HEK293 (cell line): ENCODE data around the gene ATP1A3.
"Not testable (repeated sequence)": the region's sequence is repeated elsewhere in the genome, so short reads cannot be mapped to it uniquely, and the experiment has no call there.

ENCODE experiments used
- ELK4 ChIP-seq: IDR thresholded peaks from 2 replicates; pipeline ENCODE4 v1.6.1; 2011; ENCODE audit warnings: mild to moderate bottlenecking, low read depth, low read length, borderline replicate concordance
- GLI4 ChIP-seq: fragments of 450-650 bp; formaldehyde crosslinking; IDR thresholded peaks from 2 replicates; pipeline ENCODE4 v1.5.1; 2016; ENCODE audit warnings: missing biosample characterization, missing genetic modification characterization
- SETDB1 ChIP-seq: IDR thresholded peaks from one replicate; pipeline ENCODE4 v1.6.1; 2017; ENCODE audit warnings: mild to moderate bottlenecking, low read length, moderate library complexity, mixed read lengths; ENCODE audit not compliant: insufficient read length
- SP7 ChIP-seq: fragments of 450-650 bp; formaldehyde crosslinking; IDR thresholded peaks from 2 replicates; pipeline ENCODE4 v1.5.1; 2016; ENCODE audit warnings: missing biosample characterization, missing genetic modification characterization
- TRIM28 ChIP-seq: IDR thresholded peaks from 2 replicates; pipeline ENCODE4 v1.6.1; 2011; ENCODE audit warnings: low read length, control low read depth, borderline replicate concordance
- ZBTB10 ChIP-seq: fragments of 450-650 bp; formaldehyde crosslinking; IDR thresholded peaks from 2 replicates; pipeline ENCODE4 v1.5.1; 2016; ENCODE audit warnings: missing biosample characterization, missing genetic modification characterization
- ZBTB44 ChIP-seq: fragments of 450-650 bp; IDR thresholded peaks from 2 replicates; pipeline ENCODE4 v1.5.1; 2018; ENCODE audit warnings: missing biosample characterization, mild to moderate bottlenecking, missing genetic modification characterization
- ZBTB7A ChIP-seq: fragments of 450-650 bp; formaldehyde crosslinking; IDR thresholded peaks from 2 replicates; pipeline ENCODE4 v1.5.1; 2016; ENCODE audit warnings: low read depth, missing biosample characterization, missing genetic modification characterization
- ZFP69B ChIP-seq: fragments of 450-650 bp; formaldehyde crosslinking; IDR thresholded peaks from 2 replicates; pipeline ENCODE4 v1.5.1; 2016; ENCODE audit warnings: missing biosample characterization, missing genetic modification characterization
- ZNF18 ChIP-seq: fragments of 450-650 bp; formaldehyde crosslinking; IDR thresholded peaks from 2 replicates; pipeline ENCODE4 v1.5.1; 2016; ENCODE audit warnings: missing biosample characterization, missing genetic modification characterization
- ZNF221 ChIP-seq: fragments of 450-650 bp; formaldehyde crosslinking; IDR thresholded peaks from 2 replicates; pipeline ENCODE4 v1.5.1; 2017; ENCODE audit warnings: missing biosample characterization, missing genetic modification characterization, borderline replicate concordance
- TF ChIP-seq, protein P1 (sequence below): fragments of 450-650 bp; formaldehyde crosslinking; IDR thresholded peaks from 2 replicates; pipeline ENCODE4 v1.5.1; 2016; ENCODE audit warnings: missing biosample characterization, missing genetic modification characterization
- TF ChIP-seq, protein P2 (sequence below): fragments of 450-650 bp; formaldehyde crosslinking; optimal IDR thresholded peaks from 2 replicates; pipeline ENCODE3; 2016; ENCODE audit warnings: missing biosample characterization, mild to moderate bottlenecking, missing genetic modification characterization

- not testable (repeated sequence) for TF ChIP-seq ELK4; TRIM28; ZBTB7A (tag by site-specific recombination); SETDB1; ZNF221 (tag by site-specific recombination); ZBTB10 (tag by site-specific recombination); ZNF18 (tag by site-specific recombination); SP7 (tag by site-specific recombination); ZBTB44; GLI4 (tag by site-specific recombination); ZFP69B (tag by site-specific recombination)
- TF ChIP-seq, protein P1, sequence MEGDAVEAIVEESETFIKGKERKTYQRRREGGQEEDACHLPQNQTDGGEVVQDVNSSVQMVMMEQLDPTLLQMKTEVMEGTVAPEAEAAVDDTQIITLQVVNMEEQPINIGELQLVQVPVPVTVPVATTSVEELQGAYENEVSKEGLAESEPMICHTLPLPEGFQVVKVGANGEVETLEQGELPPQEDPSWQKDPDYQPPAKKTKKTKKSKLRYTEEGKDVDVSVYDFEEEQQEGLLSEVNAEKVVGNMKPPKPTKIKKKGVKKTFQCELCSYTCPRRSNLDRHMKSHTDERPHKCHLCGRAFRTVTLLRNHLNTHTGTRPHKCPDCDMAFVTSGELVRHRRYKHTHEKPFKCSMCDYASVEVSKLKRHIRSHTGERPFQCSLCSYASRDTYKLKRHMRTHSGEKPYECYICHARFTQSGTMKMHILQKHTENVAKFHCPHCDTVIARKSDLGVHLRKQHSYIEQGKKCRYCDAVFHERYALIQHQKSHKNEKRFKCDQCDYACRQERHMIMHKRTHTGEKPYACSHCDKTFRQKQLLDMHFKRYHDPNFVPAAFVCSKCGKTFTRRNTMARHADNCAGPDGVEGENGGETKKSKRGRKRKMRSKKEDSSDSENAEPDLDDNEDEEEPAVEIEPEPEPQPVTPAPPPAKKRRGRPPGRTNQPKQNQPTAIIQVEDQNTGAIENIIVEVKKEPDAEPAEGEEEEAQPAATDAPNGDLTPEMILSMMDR (tag by site-specific recombination) = not testable (repeated sequence)
- TF ChIP-seq, protein P2, sequence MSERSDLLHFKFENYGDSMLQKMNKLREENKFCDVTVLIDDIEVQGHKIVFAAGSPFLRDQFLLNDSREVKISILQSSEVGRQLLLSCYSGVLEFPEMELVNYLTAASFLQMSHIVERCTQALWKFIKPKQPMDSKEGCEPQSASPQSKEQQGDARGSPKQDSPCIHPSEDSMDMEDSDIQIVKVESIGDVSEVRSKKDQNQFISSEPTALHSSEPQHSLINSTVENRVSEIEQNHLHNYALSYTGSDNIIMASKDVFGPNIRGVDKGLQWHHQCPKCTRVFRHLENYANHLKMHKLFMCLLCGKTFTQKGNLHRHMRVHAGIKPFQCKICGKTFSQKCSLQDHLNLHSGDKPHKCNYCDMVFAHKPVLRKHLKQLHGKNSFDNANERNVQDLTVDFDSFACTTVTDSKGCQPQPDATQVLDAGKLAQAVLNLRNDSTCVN (tag by site-specific recombination) = not testable (repeated sequence)
Observed at GRCh38 chr19:42012747-42013146, 18.7 kb upstream of the ATP1A3 start.
